ENCODE measurements around the gene PGA5.

Gene PGA5

GRCh38 chr11:61297746-61298145 lies 56.8 kb downstream of the PGA5 start:
- DNase-seq: no peak

GRCh38 chr11:61298663-61299244 lies 57.8 kb downstream of the PGA5 start:
- no peak for DNase-seq
